ENCODE data around the gene PIRT.

Gene PIRT

GRCh38 chr17:10815319-10815718, 22.6 kb downstream of the PIRT start:
- no peak for DNase-seq

- no peak for DNase-seq
These were observed 23.8 kb downstream of the PIRT start for GRCh38 chr17:10814075-10814474.

GRCh38 chr17:10812674-10813073, 25.2 kb downstream of the PIRT start:
- DNase-seq: no peak

GRCh38 chr17:10809605-10810004, 28.3 kb downstream of the PIRT start:
- DNase-seq: no peak

GRCh38 chr17:10807704-10808128, 30.2 kb downstream of the PIRT start:
- DNase-seq: no peak

DNA sequence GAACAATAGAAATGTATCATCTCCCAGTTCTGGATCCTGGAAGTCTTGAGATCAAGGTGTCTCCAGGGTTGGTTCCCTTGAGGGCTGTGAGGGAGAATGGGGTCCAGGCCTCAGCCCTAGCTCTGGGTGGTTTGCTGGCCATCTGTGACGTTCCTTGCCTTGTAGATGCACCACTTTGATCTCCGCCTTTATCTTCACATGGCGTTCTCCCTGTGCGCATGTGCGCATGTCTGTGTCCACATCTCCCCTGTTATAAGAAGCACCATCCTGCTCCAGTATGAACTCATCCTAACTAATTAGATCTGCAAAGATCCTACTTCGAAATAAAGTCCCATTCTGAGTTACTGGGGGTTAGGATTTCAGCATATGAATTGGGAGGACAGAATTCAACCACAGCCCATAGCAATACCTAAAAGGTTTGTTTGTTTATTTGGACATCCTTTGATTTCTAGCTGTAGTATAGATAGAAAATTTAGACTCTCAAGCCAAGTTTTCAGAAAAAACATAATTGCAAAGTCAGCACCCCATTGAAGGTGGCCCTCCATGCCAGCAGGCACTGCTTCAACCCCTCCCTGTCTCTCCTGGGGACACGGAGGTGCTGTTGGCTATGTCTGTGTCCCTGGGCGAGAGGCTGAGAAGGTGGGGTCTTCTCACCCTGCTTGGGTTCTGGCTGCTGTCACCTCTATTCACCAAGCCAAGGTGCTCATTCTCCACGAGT, 31.2 kb downstream of the PIRT start:
- no peak for DNase-seq

DNA sequence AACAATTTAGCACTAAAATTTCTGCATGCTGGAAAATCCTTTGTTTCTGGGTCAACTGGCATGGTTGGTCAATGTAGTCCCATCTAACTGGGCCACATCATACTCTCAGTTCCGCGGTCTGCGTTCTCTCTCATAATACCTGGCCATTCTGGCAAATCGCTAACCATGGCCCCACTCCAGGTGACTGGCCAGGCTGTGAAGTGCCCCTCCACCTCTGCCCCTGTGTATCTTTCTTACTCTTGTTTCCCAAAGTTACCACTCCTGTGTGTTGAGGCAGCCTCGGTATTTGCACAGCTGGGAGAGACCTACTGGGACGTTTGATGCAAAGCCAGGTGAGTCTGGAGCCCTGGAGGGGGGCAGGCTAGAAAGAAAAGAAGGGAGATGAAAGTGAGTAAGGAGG, 32.0 kb downstream of the PIRT start:
- DNase-seq: no peak

- DNase-seq: no peak
These were observed 33.3 kb downstream of the PIRT start for GRCh38 chr17:10804546-10804945.

- DNase-seq: no peak
These were observed 33.9 kb downstream of the PIRT start, which contains the start of gene TMEM238L for GRCh38 chr17:10803830-10804475. TSS of gene TMEM238L (minus strand) at chr17:10804099. CDS start at chr17:10803963, 136 bp downstream.

- DNase-seq: no peak
These were observed 34.5 kb downstream of the PIRT start for GRCh38 chr17:10803350-10803749.

DNA sequence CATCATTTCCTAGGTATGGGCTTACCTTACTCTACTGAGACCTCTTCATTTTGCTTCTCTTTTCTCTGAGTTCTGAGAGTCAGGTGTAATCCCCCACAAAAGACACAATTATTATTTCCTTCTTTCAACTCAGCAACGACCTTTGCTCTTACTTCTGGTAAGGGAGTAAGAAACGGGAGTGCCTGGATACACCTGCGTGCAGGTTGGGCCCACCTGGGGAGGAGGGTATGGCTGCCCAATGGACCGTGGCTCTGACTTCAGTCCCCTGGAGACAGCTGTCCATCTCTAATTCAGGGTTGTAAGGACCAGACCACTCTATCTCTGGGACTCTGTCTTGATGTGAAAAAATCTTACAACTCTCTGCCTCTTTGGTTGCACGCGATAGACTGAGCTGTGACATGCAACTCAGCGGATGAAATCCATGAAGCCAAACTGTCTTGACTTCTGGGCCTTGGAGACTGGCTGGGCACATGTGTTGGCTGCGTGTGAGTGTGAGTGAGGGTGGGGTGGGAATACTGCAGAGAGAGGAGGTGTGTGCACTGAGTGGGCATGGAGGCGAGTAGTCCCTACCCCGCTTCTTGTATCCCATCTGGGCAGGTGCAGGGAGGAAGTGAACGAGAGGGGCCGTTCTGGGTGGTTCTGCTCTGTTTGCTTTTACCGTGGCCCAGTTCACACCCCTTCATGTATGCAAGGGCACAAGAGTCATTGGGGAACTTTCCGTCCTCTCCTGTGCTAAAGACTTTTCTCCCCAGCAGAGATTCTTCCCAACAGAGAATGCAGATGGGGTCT, 35.2 kb downstream of the PIRT start:
- DNase-seq: no peak

- DNase-seq: no peak
These were observed 38.5 kb downstream of the PIRT start for GRCh38 chr17:10799407-10799806.

- DNase-seq: no peak
These were observed 39.0 kb downstream of the PIRT start for GRCh38 chr17:10798910-10799309.

DNA sequence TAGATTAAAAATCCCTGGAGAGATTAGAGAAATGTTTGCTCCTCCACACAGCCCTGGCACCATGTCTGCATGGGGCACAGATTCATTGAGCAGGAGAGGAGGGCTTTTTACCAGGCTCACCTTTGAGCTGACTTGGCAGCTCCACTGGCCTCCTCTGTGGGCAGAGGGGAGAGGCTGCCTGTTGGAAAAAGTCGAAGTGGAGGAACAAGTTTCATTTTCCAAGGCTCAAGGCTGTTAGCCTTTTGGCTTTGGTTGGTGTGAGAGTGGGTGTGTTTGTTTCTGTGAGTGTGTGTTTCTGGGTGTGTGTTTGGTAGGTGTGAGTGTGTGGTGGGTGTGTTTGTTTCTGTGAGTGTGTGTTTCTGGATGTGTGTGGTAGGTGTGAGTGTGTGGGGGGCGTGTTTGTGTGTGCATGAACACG, 39.5 kb downstream of the PIRT start:
- no peak for DNase-seq

DNA sequence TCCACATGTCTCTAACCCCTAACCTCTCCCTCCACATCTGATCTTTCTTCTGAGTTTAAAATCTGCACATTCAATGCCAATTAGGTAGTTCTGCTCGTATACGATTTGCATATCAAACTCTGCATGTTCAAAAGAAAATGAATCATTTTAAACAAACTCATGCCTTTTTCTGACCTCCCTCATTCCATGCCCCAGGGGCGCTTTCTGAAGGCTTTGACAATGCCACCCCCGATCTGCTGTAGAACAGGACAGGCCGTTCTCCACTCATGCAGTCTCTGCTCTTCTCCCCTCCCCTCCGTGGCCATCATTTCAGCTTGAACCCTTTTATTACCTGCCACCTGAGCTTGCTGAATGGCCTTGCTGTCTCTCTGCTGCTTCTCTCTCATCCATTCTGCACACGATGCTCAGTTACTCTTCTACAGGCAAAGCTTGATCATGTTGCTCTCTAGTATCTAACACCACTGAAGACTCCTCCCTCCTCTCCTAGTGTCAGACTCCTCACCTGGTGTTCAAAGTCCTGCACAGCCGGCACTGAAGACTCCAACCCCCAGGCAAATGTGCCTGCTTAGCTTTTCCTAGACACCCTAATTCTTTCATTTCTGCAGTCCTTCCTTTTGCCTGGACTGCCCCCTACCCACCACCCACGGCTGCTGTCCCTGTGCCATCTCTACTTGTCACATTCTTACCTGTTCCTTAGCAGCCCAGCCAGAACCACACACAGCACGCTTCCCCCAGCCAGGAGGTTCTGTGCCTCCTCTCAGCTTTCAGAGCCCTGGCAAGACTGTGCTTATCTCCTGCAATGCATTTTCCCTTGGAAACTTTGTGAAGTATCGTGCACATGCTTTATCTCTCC, 40.2 kb downstream of the PIRT start:
- DNase-seq: no peak

DNA sequence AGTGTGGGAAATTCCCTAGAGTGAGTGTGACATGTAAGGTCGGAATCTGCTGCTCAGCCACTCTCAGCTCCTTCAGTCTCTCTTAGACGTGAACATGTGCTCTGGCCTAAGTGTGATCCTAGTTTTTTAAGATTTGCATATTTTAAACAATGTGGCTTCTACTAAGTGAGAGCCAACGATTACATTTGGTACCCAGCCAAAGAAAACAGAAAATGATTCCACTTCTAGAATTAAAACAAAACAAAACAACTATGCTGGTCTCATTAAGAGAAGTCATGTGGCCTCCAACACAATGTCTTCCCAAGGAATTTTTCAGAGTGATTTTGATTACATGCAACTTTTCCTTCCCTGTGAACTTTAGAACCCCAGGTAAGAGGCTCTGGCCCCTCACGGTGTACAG, 44.1 kb downstream of the PIRT start:
- DNase-seq: no peak

GRCh38 chr17:10793256-10793655, 44.6 kb downstream of the PIRT start:
- no peak for DNase-seq

DNA sequence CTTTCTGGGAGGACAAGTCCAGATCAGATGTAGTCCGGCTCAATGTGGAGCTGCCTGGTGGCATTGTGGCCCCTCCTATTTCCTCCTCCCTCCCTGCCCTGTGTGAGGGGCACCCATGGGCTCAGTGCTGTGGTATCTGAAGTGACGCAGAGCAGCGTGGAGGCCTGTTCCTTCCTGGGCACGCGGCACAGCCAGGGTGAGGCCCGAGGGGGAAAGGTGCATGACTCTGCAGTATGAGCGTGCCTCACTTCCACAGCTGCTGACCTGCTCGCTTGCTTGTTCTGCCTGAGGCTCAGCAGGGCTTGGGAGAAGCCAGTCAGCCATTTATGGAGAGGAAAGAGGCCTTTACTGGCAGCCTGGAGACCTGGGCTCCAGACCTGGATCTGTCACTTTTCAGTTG, 45.7 kb downstream of the PIRT start:
- peak; percentile 89 for DNase-seq

DNA sequence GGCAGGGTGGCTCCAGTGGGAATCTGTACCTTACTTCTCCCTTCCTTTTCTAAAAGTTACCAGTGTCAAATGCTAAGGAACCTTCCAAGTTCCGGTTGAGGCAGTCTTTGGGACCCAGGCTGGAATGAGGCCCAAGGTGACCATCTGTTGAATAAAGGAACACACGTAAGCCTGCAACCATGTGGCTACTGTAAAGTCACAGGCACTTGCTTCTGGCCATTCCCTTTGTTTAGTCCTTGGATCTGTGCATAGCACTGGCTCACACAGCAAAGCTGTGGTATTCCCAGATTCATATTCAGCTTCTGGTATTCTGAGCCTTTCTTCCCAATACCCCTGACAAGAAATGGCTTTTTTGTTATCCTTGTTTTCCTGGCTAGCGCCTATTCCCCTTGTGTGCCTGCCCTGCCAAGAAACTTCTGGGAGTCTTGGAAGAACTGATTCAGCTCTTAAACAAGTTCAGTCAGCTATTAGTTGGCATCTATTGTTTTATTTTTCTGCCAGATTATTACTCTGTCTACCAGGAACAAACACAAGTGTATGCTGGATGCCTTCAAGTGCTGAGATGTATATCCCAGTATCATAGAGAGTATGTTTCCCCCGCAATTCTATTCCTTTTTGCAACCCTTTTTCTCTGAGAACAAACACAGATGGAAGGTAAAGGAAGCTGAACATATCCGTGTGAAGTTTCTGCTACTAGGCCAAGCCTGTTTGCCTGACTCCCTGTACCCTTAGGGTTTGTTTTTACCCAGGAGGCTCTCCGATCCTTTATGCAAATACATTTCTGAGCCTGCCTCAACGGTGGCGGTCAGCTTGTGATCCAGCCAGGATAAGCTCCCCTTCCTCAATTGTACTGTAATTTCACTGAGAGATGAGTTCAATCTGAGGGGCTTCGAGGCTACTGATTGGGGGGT, 47.1 kb downstream of the PIRT start:
- DNase-seq: peak; percentile 75

GRCh38 chr17:10789694-10790271, 48.1 kb downstream of the PIRT start:
- no peak for DNase-seq

- DNase-seq: no peak
These were observed 50.4 kb downstream of the PIRT start for GRCh38 chr17:10787306-10788045.
